ENCODE results near the gene CEACAM3.

Gene CEACAM3

GRCh38 chr19:41792513-41793413 is 3.6 kb upstream of the CEACAM3 start:
- DNase-seq (ENCODE audit: low spot score): peak; percentile 81

- no peak for DNase-seq (ENCODE audit: low spot score)
These were observed 3.0 kb upstream of the CEACAM3 start for GRCh38 chr19:41793414-41793727.

- peak; percentile 65 for DNase-seq (ENCODE audit: low spot score)
These were observed 1.3 kb upstream of the CEACAM3 start for GRCh38 chr19:41795031-41795461.

GRCh38 chr19:41796901-41797300 is 514 bp downstream of the CEACAM3 start:
- no peak for DNase-seq (ENCODE audit: low spot score)

- no peak for DNase-seq (ENCODE audit: low spot score)
These were observed 3.1 kb downstream of the CEACAM3 start for GRCh38 chr19:41799444-41800000.

- DNase-seq (ENCODE audit: low spot score): no peak
These were observed 4.6 kb downstream of the CEACAM3 start for GRCh38 chr19:41801031-41801430.

GRCh38 chr19:41801792-41802211 is 5.4 kb downstream of the CEACAM3 start:
- no peak for DNase-seq (ENCODE audit: low spot score)

- no peak for DNase-seq (ENCODE audit: low spot score)
These were observed 6.4 kb downstream of the CEACAM3 start for GRCh38 chr19:41802770-41803169.

GRCh38 chr19:41804336-41804735 is 7.9 kb downstream of the CEACAM3 start:
- no peak for DNase-seq (ENCODE audit: low spot score)

- no peak for DNase-seq (ENCODE audit: low spot score)
These were observed 10.8 kb downstream of the CEACAM3 start for GRCh38 chr19:41807176-41807575.

GRCh38 chr19:41808663-41809566 is 12.5 kb downstream of the CEACAM3 start:
- DNase-seq (ENCODE audit: low spot score): no peak

GRCh38 chr19:41810301-41810700 is 13.9 kb downstream of the CEACAM3 start:
- no peak for DNase-seq (ENCODE audit: low spot score)

- no peak for DNase-seq (ENCODE audit: low spot score)
These were observed 14.6 kb downstream of the CEACAM3 start for GRCh38 chr19:41811036-41811435.

GRCh38 chr19:41811981-41812380 is 15.6 kb downstream of the CEACAM3 start:
- DNase-seq (ENCODE audit: low spot score): no peak

GRCh38 chr19:41813911-41814310 is 17.5 kb downstream of the CEACAM3 start:
- no peak for DNase-seq (ENCODE audit: low spot score)

- no peak for DNase-seq (ENCODE audit: low spot score)
These were observed 18.9 kb downstream of the CEACAM3 start for GRCh38 chr19:41815301-41815700.

- DNase-seq (ENCODE audit: low spot score): no peak
These were observed 20.4 kb downstream of the CEACAM3 start for GRCh38 chr19:41816761-41817160.

GRCh38 chr19:41821003-41821735 is 24.8 kb downstream of the CEACAM3 start:
- DNase-seq (ENCODE audit: low spot score): peak; percentile 80

- DNase-seq (ENCODE audit: low spot score): no peak
These were observed 41.8 kb downstream of the CEACAM3 start for GRCh38 chr19:41837981-41838708.

- no peak for DNase-seq (ENCODE audit: low spot score)
These were observed 42.8 kb downstream of the CEACAM3 start for GRCh38 chr19:41839211-41839610.

- no peak for DNase-seq (ENCODE audit: low spot score)
These were observed 47.0 kb downstream of the CEACAM3 start for GRCh38 chr19:41843371-41843770.

Data from D341Med (cell line).